Epidermal melanocyte (primary cell): ENCODE data around the gene NLGN1.
"Not testable (repeated sequence)": the region's sequence is repeated elsewhere in the genome, so short reads cannot be mapped to it uniquely, and the experiment has no call there.

ENCODE experiments used
- DNase-seq: peaks from one replicate; pipeline ENCODE4 v3.0.0; 2011; ENCODE audit warnings: low spot score; ENCODE audit not compliant: insufficient read length

Gene NLGN1

DNA sequence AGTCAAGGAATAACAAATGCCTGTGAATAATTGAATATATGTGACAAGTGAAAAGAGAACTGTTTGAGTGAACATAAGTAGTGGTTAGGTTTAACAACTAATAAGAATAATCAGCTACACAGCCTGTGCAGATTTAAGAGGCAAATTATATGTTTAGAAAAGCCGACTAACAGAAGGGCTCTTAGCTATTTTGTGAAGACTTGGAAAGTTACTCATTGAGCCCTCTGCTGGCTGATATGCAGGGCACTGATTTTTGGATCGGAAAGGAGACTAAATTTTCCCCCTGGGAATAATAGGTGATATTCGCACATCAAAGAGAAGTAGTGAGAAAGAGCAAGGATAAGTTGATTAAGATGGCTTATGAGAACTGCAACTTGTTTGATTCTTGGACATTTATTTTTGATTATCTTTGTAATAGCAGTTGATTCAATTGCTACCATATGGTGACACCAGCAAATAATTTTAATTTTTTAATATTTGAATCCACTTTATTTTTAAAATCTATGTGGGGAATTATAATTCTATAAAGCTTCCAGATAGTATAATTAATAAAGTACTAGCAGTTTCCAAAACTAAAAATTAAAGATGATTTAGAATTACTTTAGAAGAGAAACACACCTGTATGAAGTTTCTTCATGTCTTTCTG, 156.2 kb downstream of the NLGN1 start:
- DNase-seq = no peak

GRCh38 chr3:173556546-173556945, 159.0 kb downstream of the NLGN1 start:
- DNase-seq = no peak

DNA sequence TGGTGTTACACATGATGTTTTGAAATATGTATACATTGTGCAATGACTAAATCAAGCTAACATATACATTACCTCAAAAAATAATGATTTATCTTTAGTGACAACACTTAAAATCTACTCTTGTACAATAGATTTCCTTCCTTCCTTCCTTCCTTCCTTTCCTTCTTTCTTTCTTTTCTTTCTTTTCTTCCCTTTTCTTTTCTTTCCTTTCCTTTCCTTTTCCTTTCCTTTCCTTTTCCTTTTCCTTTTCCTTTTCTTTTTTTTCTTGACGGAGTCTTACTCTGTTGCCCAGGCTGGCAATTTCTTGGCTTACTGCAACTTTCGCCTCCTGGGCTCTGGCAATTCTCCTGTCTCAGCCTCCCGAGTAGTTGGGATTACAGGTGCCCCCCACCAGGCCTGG, 170.5 kb downstream of the NLGN1 start:
- DNase-seq = no peak

DNA sequence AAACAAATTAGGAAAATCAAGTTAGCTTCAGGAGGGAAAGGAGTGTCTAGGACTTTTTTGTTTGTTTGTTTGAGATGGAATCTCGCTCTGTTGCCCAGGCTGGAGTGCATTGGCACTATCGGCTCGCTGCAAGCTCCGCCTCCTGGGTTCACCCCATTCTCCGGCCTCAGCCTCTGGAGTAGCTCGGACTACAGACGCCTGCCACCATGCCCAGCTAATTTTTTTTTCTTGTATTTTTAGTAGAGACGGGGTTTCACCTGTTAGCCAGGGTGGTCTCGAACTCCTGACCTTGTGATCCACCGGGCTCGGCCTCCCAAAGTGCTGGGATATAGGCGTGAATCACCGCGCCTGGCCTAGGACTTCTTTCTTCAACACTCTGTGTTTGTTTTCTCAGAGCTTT, 171.1 kb downstream of the NLGN1 start:
- DNase-seq = no peak

DNA sequence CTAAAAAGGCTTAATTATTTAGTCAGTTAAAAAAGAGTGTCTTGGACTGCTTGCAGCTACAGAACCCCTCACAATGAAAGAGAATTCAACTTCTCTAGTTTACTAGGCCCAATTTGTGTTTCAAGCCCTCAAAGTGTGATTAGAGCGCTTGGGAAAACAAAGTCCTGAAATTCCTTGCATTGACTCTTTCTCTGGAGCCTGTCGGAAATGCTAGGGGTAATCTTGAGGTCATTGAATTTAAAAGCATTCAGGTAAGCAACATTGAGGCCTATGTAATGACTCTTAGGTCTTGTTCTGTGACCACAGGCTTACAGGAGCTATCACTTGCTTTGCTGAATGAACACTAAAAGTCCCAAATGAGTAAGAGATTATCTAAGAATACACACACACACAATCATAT, 186.0 kb downstream of the NLGN1 start:
- DNase-seq = no peak

GRCh38 chr3:173584093-173584837, 186.7 kb downstream of the NLGN1 start:
- peak; percentile 22 for DNase-seq

DNA sequence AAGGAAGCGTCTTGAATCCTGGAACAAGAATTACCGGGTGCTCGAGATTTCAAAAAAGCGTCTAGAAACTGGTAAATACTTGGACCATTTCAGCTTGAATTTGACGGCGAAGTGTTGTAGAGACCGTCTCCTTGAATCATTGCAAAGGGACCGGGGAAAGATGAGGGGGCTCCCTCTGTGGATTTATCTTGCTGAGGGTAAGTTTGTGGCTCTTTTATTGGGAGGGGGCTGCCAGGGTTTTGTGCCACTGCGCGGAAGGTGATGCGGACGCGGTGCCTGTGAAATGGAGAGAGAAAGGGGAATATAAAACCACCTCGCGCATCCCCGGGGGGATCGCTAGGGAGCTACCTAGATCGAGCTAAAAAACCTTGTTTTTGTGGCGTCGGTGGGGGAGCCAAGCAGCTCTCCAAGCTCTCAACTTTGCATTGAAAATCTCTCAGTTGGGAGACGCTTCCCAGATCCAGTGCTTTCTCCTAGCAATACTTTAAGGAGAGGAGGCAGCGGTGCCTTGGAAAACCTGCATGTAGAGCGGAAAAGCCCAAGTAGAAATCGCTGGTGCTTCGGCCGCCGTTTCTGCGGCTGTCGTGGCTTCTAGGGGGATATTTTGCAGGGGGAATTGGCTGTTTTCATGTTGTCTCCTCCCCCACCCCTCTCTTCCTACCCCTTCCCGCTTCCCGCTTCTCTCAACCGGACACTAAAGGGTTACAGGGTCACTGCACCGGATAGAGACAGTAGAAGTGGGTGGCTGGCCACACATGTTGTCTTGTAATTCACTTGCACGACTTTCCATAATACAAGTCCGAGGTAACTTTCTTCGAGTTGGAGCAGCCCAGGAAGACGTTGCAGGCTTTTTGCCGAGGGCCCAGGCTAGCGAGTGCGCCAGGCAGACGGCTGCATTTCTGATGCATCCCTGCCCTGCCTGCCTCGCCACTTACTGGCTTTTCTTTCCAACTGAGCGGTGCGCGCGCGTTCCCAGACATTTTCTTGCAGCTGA, 187.6 kb downstream of the NLGN1 start:
- DNase-seq = peak; percentile 19

- DNase-seq = no peak
Measured at GRCh38 chr3:173586166-173586565, 188.6 kb downstream of the NLGN1 start.

DNA sequence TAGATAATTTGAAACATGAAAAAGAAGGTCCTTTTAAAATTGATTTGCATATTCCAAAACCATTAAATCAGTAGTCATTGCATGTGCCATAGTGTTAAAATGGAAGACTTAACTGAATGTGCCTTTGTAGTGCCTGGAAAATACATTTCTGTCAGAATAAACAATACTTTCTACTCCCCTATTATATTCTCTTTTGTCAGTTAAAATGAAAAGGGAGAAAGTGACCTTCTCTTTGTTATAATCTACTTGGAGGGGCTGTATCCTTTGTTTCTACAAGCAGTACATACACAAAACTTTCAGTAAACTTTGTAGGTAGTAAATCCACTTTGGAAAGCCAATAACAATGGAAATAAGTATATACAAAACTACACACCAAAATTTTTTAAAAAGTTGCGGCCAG, 189.5 kb downstream of the NLGN1 start:
- DNase-seq = no peak

- no peak for DNase-seq
Measured at GRCh38 chr3:173588556-173588955, 191.0 kb downstream of the NLGN1 start.

DNA sequence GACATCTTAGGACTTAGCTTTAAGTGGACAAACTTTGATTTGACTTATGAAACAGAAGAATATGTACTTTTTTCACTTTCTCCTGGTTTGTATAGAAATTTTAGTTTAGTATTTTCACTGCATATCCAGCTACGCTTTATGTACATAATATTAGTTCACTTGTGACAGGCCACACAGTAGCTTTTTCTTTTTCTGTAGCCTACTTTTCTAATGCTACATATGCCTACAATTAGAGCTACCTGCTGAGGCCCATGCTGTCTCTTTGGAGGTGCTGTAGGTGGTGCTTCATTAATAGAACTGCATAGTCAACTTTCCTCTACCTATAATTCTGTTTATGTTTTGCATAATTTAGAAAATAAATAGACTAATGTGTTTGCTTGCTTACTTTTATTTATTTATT, 191.6 kb downstream of the NLGN1 start:
- DNase-seq = no peak

- no peak for DNase-seq
Measured at GRCh38 chr3:173591401-173591800, 193.9 kb downstream of the NLGN1 start.

GRCh38 chr3:173594881-173595280, 197.3 kb downstream of the NLGN1 start:
- not testable (repeated sequence) for DNase-seq

DNA sequence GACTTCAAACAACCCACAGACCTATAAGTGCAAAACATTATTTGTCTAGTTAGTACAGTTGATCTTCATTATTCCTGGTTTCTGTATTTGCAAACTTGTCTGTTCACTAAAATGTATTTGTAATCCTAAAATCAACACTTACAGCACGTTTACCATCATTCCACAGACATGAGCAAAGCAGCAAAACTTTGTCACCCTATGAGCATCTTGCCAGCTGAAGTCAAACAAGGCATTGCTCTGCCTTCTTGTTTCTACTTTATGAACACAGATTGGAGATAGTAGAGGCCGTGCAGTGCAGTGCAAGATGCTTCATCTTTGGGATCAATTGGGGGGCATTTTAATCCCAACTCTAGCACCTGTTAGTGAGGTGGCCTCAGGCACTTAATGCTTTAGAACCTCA, 202.1 kb downstream of the NLGN1 start:
- no peak for DNase-seq

- DNase-seq = no peak
Measured at GRCh38 chr3:173614522-173614921, 217.0 kb downstream of the NLGN1 start.

GRCh38 chr3:173615661-173616060, 218.1 kb downstream of the NLGN1 start:
- DNase-seq = no peak

DNA sequence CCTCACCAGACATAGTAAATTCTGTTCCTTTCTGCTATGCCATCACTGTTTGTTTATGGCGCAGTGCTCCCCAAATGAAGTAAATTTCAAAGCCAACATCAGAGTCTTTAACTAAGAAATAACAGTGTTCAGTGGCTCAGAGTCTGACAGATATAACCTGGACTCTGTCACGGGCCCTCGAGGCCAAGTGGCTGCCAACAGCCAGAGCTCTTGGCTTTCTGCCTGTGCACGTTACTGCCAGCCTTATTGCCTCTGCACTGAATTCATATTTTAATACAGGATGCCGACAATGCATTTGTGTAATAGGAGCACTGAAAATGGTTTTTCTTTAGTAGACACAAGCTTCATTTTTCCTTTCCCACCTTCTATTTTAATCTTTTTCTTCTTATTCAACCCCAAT, 219.9 kb downstream of the NLGN1 start:
- DNase-seq = no peak

- DNase-seq = no peak
Measured at GRCh38 chr3:173618148-173618547, 220.6 kb downstream of the NLGN1 start.

GRCh38 chr3:173618703-173619102, 221.2 kb downstream of the NLGN1 start:
- no peak for DNase-seq

GRCh38 chr3:173622166-173622565, 224.6 kb downstream of the NLGN1 start:
- no peak for DNase-seq

DNA sequence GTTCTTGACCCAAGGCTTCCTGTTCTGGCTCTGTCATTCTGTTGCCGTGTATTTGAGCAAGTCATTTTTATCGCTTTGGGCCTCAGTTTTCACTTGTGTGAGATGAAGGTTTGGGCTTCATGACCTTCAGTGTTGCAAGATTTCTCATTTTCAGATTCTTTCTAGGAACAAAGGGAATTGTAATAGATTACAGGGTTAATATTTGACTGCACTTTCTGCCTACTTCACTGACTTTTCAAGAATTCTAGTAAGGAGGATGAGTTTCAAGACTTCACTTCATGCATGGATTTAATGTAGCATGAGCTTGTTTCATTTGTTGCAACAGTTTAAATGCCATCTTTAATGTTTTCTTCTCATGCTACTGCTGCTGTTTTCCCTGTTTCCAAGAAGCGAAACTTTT, 226.5 kb downstream of the NLGN1 start:
- no peak for DNase-seq

GRCh38 chr3:173630849-173631248, 233.3 kb downstream of the NLGN1 start:
- no peak for DNase-seq
